Common myeloid progenitor, CD34-positive (primary cell): ENCODE data around the gene TMEM271.

Source experiments
- CTCF ChIA-PET: fragments of 350-600 bp; sonication (Branson Sonifier 250); formaldehyde crosslinking; loops from one replicate; lab custom pipeline; 2021; ENCODE audit warnings: antibody characterized with exemption; lab: Charles Lee
- POLR2A ChIA-PET: fragments of 350-600 bp; sonication (Branson Sonifier 250); formaldehyde crosslinking; loops from one replicate; lab custom pipeline; 2021; ENCODE audit warnings: antibody characterized with exemption; lab: Charles Lee
- DNase-seq, 3 donors: peaks; one replicate each; pipeline versions ENCODE4 v3.0.0 to v3.0.0-alpha.2; 2013
- H3K27ac ChIP-seq, 2 experiments: 1 replicate in 1 of 2; 2 replicates in 1 of 2; pipeline ENCODE4 v1.7.0; 2013; ENCODE audit warnings: inconsistent platforms in 2 of 2, low read length in 2 of 2, mild to moderate bottlenecking in 2 of 2, low read depth in 1 of 2, moderate library complexity in 1 of 2; ENCODE audit not compliant: severe bottlenecking in 2 of 2, insufficient read depth in 1 of 2, poor library complexity in 1 of 2
- H3K27me3 ChIP-seq, 5 experiments: replicated peaks in 2 of 5; 1 replicate in 3 of 5; 2 replicates in 2 of 5; pipeline versions ENCODE4 v1.6.1 to v1.7.0; 2013; ENCODE audit warnings: low read length in 4 of 5, mild to moderate bottlenecking in 2 of 5, moderate library complexity in 2 of 5, inconsistent platforms in 1 of 5; ENCODE audit not compliant: insufficient read depth in 5 of 5, control insufficient read depth in 4 of 5
- H3K36me3 ChIP-seq, 4 experiments: 1 replicate in 2 of 4; 2 replicates in 2 of 4; pipeline versions ENCODE4 v1.6.1 to v1.7.0; 2013; ENCODE audit warnings: low read length in 3 of 4, control low read depth in 1 of 4, mild to moderate bottlenecking in 1 of 4; ENCODE audit not compliant: control insufficient read depth in 4 of 4, insufficient read depth in 4 of 4
- H3K4me1 ChIP-seq, 4 experiments: 1 replicate in 3 of 4; 2 replicates in 1 of 4; pipeline versions ENCODE4 v1.6.1 to v1.7.1; 2013; ENCODE audit warnings: low read length in 3 of 4, mild to moderate bottlenecking in 3 of 4, control low read depth in 1 of 4, inconsistent platforms in 1 of 4, moderate library complexity in 1 of 4; ENCODE audit not compliant: control insufficient read depth in 4 of 4, insufficient read depth in 4 of 4; ENCODE audit errors: control extremely low read depth in 1 of 4
- H3K4me3 ChIP-seq, 7 experiments: 1 replicate in 4 of 7; 2 replicates in 3 of 7; pipeline versions ENCODE4 v1.5.1 to v1.7.0; 2013; ENCODE audit warnings: mild to moderate bottlenecking in 7 of 7, low read length in 6 of 7, moderate library complexity in 6 of 7, inconsistent platforms in 2 of 7, low read depth in 2 of 7, control low read depth in 1 of 7; ENCODE audit not compliant: insufficient read depth in 4 of 7, control insufficient read depth in 1 of 7; ENCODE audit errors: extremely low read depth in 1 of 7
- H3K9me3 ChIP-seq, 5 experiments: 1 replicate in 4 of 5; 2 replicates in 1 of 5; pipeline versions ENCODE4 v1.6.1 to v1.7.1; 2013; ENCODE audit warnings: low read length in 4 of 5, mild to moderate bottlenecking in 2 of 5, inconsistent platforms in 1 of 5, low read depth in 1 of 5, moderate library complexity in 1 of 5; ENCODE audit not compliant: control insufficient read depth in 4 of 5, insufficient read depth in 2 of 5; ENCODE audit errors: control extremely low read depth in 1 of 5
- WGBS: methylation state at CpG from one replicate; pipeline ENCODE4 v1.1.5; 2013; ENCODE audit not compliant: insufficient coverage; 5-methylcytosine and 5-hydroxymethylcytosine counted together

Gene TMEM271

GRCh38 chr4:573122-573892, 2.8 kb downstream of the TMEM271 start:
- Histone ChIP-seq H3K4me3 (no peak overlapping the region), H3K27ac (no peak overlapping the region), H3K27me3 (peaks cover 0 to 79% (median 37%) of the 10 kb centered on the region in 5 experiments), H3K36me3 (no peaks in the 10 kb centered on the region), H3K9me3 (peaks cover 0 to 13% (median 7%) of the 10 kb centered on the region in 5 experiments), H3K4me1 (peaks cover 0 to 30% (median 14%) of the 10 kb centered on the region in 4 experiments)
- WGBS: 79% methylated on average over 6 of the region's 8 CpGs
- POLR2A ChIA-PET: no interaction called here
- DNase-seq: no peak
- CTCF ChIA-PET: no interaction called here

- POLR2A ChIA-PET: no interaction called here
Observed at GRCh38 chr4:572594-572993, 3.5 kb downstream of the TMEM271 start.

GRCh38 chr4:571838-572572, 4.1 kb downstream of the TMEM271 start:
- POLR2A ChIA-PET: no interaction called here
- WGBS: 89% methylated on average over 29 of the region's 29 CpGs
- Histone ChIP-seq H3K36me3 (no peaks in the 10 kb centered on the region), H3K27me3 (peaks cover 0 to 74% (median 31%) of the 10 kb centered on the region in 5 experiments), H3K9me3 (peaks cover 0 to 13% (median 7%) of the 10 kb centered on the region in 5 experiments), H3K4me3 (no peak overlapping the region), H3K4me1 (peaks cover 0 to 17% (median 5%) of the 10 kb centered on the region in 4 experiments), H3K27ac (no peak overlapping the region)
- DNase-seq: no peak
- CTCF ChIA-PET: no interaction called here

More at GRCh38 chr4:572594-572993, 3.5 kb downstream of the TMEM271 start:
- Histone ChIP-seq H3K9me3 (peaks cover 0 to 13% (median 7%) of the 10 kb centered on the region in 5 experiments), H3K4me3 (no peak overlapping the region), H3K36me3 (no peaks in the 10 kb centered on the region), H3K4me1 (peaks cover 0 to 23% (median 10%) of the 10 kb centered on the region in 4 experiments), H3K27ac (no peak overlapping the region), H3K27me3 (peaks cover 0 to 78% (median 31%) of the 10 kb centered on the region in 5 experiments)
- DNase-seq: no peak
- WGBS: 88% methylated on average over 6 of the region's 6 CpGs
- CTCF ChIA-PET: no interaction called here

DNA sequence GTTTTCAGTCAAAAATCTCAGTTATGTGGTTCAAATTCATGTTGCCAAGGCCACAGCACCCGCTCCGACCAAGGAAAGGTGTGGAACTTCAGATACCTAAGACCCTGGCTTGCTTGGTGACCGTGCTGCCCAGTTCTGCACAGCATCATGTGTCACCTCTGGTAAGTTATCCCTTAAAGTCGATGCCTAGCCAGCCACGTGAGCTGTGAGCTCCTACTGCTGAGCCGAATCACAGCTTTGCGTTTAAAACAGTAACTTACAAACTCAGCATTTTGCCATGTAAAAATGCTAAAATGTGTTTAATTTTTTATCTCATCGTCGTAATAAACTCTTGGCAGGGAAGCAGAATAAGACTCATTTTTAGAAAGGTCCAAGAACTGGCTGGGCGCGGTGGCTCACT, 5.3 kb downstream of the TMEM271 start:
- no peak for DNase-seq
- POLR2A ChIA-PET: no interaction called here
- H3K9me3 ChIP-seq: peaks cover 0 to 14% (median 10%) of the 10 kb centered on the region in 5 experiments
- H3K4me1 ChIP-seq: peaks cover 0 to 10% (median 3%) of the 10 kb centered on the region in 4 experiments
- CTCF ChIA-PET: no interaction called here
- 80% methylated on average over 9 of the region's 11 CpGs for WGBS
- peaks cover 0 to 70% (median 31%) of the 10 kb centered on the region in 5 experiments for H3K27me3 ChIP-seq
- H3K4me3 ChIP-seq: no peak overlapping the region
- no peaks in the 10 kb centered on the region for H3K36me3 ChIP-seq
- H3K27ac ChIP-seq: no peak overlapping the region

DNA sequence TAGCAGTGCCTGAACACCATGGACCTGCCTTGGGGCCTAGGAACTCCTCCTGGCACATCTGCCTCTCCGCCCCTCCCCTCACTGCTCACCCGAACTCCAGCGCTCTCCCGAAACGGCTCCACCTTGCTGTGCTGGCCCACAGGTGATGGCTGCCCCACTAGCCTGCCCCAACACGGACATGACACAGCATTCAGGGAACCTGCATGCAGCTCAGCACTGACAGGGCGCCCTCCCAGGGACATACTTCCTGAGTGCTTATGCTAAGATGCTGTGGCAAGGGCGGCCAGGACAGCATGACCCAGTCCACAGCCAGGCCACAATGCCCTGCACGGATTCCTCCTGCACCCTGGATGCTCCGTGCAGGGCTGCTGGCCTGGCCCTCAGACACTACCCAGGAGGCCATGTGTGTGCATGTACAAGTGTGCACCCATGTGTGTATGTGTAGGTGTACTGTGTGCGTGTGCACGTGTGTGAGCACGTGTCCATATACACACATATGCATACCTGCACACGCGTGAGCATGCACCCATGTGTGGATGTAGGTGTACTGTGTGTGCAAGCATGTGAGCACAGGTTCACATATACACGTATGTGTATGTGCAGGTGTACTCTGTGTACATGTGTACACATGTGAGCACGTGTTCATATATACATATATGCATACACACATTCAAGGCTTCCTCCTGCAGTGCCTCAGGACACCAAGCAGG, 6.0 kb downstream of the TMEM271 start:
- ChIA-PET CTCF (no interaction called here), POLR2A (no interaction called here)
- Histone ChIP-seq H3K27me3 (peaks cover 0 to 64% (median 31%) of the 10 kb centered on the region in 5 experiments), H3K4me3 (no peak overlapping the region), H3K9me3 (peaks cover 4 to 15% (median 12%) of the 10 kb centered on the region in 5 experiments), H3K27ac (no peak overlapping the region), H3K36me3 (no peaks in the 10 kb centered on the region), H3K4me1 (peaks cover 0 to 5% (median 2%) of the 10 kb centered on the region in 4 experiments)
- DNase-seq: no peak
- WGBS: 76% methylated on average over 8 of the region's 17 CpGs

- peaks cover 4 to 15% (median 12%) of the 10 kb centered on the region in 5 experiments for H3K9me3 ChIP-seq
- ChIA-PET POLR2A (no interaction called here), CTCF (interaction anchor here (1.5 kb wide), 1 partner anchor 10 kb away, joined by 3 read pairs; no protein-coding TSS in a partner anchor)
- no peak overlapping the region for H3K4me3 ChIP-seq
- no peaks in the 10 kb centered on the region for H3K4me1 ChIP-seq
- 21% methylated on average over 1 of the region's 5 CpGs for WGBS
- H3K27me3 ChIP-seq: peaks cover 0 to 53% (median 25%) of the 10 kb centered on the region in 5 experiments
- no peak overlapping the region for H3K27ac ChIP-seq
- no peaks in the 10 kb centered on the region for H3K36me3 ChIP-seq
- DNase-seq: no peak
Observed at GRCh38 chr4:568962-569361, 7.1 kb downstream of the TMEM271 start.
